BLaER1 (cell line): Measurements from ENCODE around the gene SSTR5.

Experiments
- H3K27ac ChIP-seq: shearing (Covaris generic); formaldehyde crosslinking; 2 replicates; pipeline ENCODE4 v1.8.1; 2022
- H3K27me3 ChIP-seq: shearing (Covaris generic); formaldehyde crosslinking; 2 replicates; pipeline ENCODE4 v1.8.1; 2022
- H3K36me3 ChIP-seq: shearing (Covaris generic); formaldehyde crosslinking; 2 replicates; pipeline ENCODE4 v1.8.1; 2022
- H3K4me1 ChIP-seq: shearing (Covaris generic); formaldehyde crosslinking; 2 replicates; pipeline ENCODE4 v1.8.1; 2022
- H3K4me2 ChIP-seq: shearing (Covaris generic); formaldehyde crosslinking; 2 replicates; pipeline ENCODE4 v1.8.1; 2022
- H3K4me3 ChIP-seq: shearing (Covaris generic); formaldehyde crosslinking; 2 replicates; pipeline ENCODE4 v1.8.1; 2022
- H3K9ac ChIP-seq: shearing (Covaris generic); formaldehyde crosslinking; 2 replicates; pipeline ENCODE4 v1.8.1; 2022
- H3K9me3 ChIP-seq: shearing (Covaris generic); formaldehyde crosslinking; 2 replicates; pipeline ENCODE4 v1.8.1; 2022
- H4K20me1 ChIP-seq: shearing (Covaris generic); formaldehyde crosslinking; 2 replicates; pipeline ENCODE4 v1.8.1; 2022
- Cebpa-rat ChIP-seq: shearing (Covaris generic); IDR thresholded peaks from 2 replicates; pipeline ENCODE4 v1.8.1; 2022

The SSTR5 gene

DNA sequence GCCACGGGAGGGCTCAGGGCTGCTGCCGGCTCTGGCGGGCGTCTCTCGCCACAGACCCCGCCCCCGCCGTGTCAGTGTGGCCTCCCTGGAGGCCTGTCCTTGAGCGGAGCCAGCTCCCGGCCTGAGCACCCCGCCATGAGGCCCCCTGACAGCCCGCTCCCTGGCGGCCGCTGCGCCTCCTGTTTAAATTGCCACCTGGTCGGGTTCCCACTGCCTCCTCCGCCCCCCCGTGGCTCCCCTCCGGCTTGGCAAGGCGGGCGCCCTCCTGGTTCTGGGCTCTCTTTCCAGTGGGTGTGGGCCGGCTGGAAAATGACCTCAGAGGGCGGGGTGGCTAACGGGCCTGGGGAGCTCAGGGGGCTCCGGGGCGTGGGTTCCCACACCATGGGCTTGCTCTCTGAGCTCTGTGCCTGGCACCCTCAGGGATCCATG lies 42.1 kb upstream of the SSTR5 start:
- Histone ChIP-seq H3K4me1 (peaks cover 32% of the 10 kb centered on the region), H3K4me2 (peak overlapping the region; percentile 69), H3K27me3 (peaks cover 79% of the 10 kb centered on the region), H4K20me1 (peaks cover 64% of the 10 kb centered on the region), H3K9ac (no peak overlapping the region), H3K9me3 (peaks cover 14% of the 10 kb centered on the region), H3K27ac (no peak overlapping the region), H3K36me3 (no peaks in the 10 kb centered on the region), H3K4me3 (no peak overlapping the region)
- no peak for TF ChIP-seq Cebpa-rat

DNA sequence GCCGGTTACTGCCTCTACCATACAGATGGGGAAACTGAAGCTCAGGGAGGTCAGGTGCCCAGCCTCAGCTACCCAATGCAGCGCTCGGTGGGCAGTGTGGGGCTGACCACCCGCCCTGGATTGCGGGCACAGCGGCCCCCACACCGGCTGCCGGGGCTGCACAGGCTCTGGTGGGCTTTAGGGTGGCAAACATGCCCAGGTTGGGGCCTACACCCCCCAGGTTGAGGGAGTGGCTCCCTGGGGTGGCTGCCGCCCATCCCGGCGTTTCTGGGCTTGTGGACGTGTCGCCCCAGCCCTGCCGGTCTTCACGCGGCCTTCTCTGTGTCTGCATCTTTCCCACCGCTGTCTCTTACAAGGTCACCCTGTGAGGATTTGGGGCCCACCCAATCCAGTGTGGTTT lies 40.9 kb upstream of the SSTR5 start:
- Histone ChIP-seq H3K4me2 (no peak overlapping the region), H3K36me3 (no peaks in the 10 kb centered on the region), H3K9me3 (peaks cover 14% of the 10 kb centered on the region), H3K9ac (no peak overlapping the region), H3K4me1 (peaks cover 40% of the 10 kb centered on the region), H3K27me3 (peaks cover 79% of the 10 kb centered on the region), H4K20me1 (peaks cover 66% of the 10 kb centered on the region), H3K27ac (no peak overlapping the region), H3K4me3 (no peak overlapping the region)
- TF ChIP-seq Cebpa-rat: no peak

DNA sequence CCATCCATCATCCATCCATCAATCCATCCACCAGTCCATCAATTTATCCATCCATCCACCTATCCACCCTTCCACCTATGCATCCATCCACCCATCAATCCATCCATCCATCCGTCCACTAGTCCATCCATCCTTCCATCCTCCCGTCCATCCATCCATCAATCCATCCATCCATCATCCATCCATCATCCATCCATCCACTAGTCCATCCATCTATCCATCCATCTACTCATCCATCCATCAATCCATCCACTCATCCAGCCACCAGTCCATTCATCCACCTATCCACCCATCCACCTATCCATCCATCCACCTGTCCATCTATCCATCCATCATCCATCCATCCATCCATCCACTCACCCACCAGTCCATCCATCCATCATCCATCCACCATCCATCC lies 39.9 kb upstream of the SSTR5 start:
- H3K36me3 ChIP-seq: no peaks in the 10 kb centered on the region
- no peak overlapping the region for H3K9ac ChIP-seq
- H3K9me3 ChIP-seq: peaks cover 14% of the 10 kb centered on the region
- peaks cover 62% of the 10 kb centered on the region for H4K20me1 ChIP-seq
- H3K4me2 ChIP-seq: no peak overlapping the region
- peaks cover 77% of the 10 kb centered on the region for H3K27me3 ChIP-seq
- no peak for TF ChIP-seq Cebpa-rat
- no peak overlapping the region for H3K27ac ChIP-seq
- no peak overlapping the region for H3K4me3 ChIP-seq
- peaks cover 50% of the 10 kb centered on the region for H3K4me1 ChIP-seq

DNA sequence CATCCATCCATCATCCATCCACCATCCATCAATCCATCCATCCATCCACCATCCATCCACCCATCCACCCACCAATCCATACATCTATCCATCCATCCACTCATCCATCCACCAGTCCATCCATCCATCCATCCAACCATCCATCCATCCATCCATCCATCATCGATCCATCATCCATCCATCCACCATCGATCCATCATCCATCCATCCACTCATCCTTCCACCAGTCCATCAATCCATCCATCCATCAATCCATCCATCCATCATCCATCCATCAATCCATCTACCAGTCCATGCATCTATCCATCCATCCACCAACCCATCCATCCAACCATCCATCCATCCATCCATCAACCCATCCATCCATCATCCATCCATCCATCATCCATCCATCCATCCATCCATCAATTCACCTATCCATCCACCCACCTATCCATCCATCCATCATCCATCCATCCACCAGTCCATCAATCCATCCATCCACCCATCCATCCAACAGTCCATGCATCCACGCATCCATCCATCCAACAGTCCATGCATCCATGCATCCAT lies 39.3 kb upstream of the SSTR5 start:
- H3K27me3 ChIP-seq: peaks cover 77% of the 10 kb centered on the region
- no peak overlapping the region for H3K4me2 ChIP-seq
- no peaks in the 10 kb centered on the region for H3K36me3 ChIP-seq
- H3K27ac ChIP-seq: no peak overlapping the region
- peaks cover 56% of the 10 kb centered on the region for H3K4me1 ChIP-seq
- TF ChIP-seq Cebpa-rat: no peak
- H3K9ac ChIP-seq: no peak overlapping the region
- peaks cover 62% of the 10 kb centered on the region for H4K20me1 ChIP-seq
- no peak overlapping the region for H3K4me3 ChIP-seq
- H3K9me3 ChIP-seq: peaks cover 14% of the 10 kb centered on the region

DNA sequence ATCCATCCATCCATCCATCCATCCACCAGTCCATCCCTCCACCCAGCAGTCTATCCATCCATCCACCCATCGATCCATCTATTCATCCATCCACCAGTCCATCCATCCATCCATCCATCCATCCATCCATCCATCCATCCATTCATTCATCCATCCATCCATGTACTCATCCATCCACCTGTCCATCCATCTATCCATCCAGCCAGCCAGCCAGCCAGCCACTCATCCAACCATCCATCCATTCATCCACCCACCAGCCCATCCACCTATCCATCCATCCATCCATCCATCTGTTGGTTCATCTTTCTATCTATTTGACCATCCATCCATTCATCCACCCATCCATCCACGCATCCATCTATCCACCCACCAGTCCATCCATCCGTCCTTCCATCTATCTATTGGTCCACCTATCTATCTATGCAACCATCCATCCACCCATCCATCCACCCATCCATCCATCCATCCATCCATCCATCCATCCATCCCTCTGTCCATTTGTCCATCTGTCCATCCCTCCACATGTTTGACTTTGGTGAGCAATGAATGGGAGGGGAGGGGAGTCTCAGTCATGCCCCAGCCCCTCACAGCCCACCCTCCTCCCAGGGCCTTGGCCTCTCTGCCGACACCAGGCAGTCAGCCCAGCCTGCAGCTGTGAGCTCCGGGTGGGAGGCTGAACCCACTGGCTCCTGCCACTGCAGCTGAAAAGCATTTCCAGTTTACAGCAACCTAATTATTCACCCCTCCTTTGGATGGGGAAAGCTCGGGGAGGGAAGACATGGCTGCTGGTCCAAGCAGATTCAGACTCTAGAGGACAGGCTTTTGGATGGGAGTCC lies 38.1 kb upstream of the SSTR5 start:
- Histone ChIP-seq H3K4me3 (no peak overlapping the region), H3K27ac (no peak overlapping the region), H3K9me3 (peaks cover 14% of the 10 kb centered on the region), H3K4me2 (no peak overlapping the region), H3K4me1 (peaks cover 47% of the 10 kb centered on the region), H3K36me3 (no peaks in the 10 kb centered on the region), H3K27me3 (peaks cover 77% of the 10 kb centered on the region), H4K20me1 (peaks cover 57% of the 10 kb centered on the region), H3K9ac (no peak overlapping the region)
- TF ChIP-seq Cebpa-rat: no peak

DNA sequence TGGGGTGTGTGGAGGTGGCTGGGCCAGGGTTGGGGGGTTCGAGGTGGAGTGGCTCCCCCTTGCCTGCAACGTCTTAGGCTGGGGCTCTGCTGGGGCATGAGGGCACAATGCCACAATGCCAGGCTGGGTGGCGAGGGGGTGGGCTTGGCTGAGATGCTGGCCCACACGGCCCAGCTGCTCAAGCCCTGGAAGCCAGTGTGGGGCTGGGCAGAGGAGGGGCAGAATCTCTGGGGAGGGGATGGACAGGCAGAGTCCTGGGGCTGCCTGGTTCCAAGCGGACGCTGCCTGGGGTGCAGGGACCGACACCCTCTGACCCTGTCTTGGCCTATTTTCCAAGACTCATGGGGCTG lies 37.5 kb upstream of the SSTR5 start:
- Histone ChIP-seq H3K4me2 (no peak overlapping the region), H3K27me3 (peaks cover 73% of the 10 kb centered on the region), H3K4me3 (no peak overlapping the region), H3K4me1 (peaks cover 41% of the 10 kb centered on the region), H3K27ac (no peak overlapping the region), H3K9me3 (peaks cover 14% of the 10 kb centered on the region), H3K9ac (no peak overlapping the region), H3K36me3 (no peaks in the 10 kb centered on the region), H4K20me1 (peaks cover 51% of the 10 kb centered on the region)
- no peak for TF ChIP-seq Cebpa-rat

DNA sequence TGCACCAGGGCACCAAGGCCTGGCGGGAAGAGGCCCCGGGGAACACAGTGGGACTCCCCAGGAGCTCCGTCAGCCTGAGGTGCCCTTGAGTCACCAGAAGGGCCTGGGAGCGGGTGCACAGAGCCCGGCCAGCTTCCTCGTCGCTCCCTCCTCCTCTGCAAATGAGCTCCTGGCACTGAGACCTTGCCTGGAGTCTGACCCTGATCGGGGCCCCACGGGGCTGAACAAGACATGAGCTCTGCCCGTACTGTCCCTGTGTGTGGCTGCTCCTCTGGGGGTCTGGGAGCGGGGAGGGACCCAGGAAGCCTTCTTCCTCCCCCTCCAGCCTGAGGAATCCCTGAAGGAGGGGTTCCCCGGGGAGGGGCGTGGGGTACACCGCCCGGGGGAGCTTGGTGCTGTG lies 36.4 kb upstream of the SSTR5 start:
- no peaks in the 10 kb centered on the region for H3K36me3 ChIP-seq
- no peak overlapping the region for H3K27ac ChIP-seq
- TF ChIP-seq Cebpa-rat: no peak
- H3K4me1 ChIP-seq: peaks cover 30% of the 10 kb centered on the region
- peaks cover 62% of the 10 kb centered on the region for H3K27me3 ChIP-seq
- H3K4me2 ChIP-seq: peak overlapping the region; percentile 88
- no peak overlapping the region for H3K9ac ChIP-seq
- peak overlapping the region; percentile 28; the same call in 1 of the 2 replicates for H3K4me3 ChIP-seq
- peaks cover 40% of the 10 kb centered on the region for H4K20me1 ChIP-seq
- peaks cover 14% of the 10 kb centered on the region for H3K9me3 ChIP-seq

DNA sequence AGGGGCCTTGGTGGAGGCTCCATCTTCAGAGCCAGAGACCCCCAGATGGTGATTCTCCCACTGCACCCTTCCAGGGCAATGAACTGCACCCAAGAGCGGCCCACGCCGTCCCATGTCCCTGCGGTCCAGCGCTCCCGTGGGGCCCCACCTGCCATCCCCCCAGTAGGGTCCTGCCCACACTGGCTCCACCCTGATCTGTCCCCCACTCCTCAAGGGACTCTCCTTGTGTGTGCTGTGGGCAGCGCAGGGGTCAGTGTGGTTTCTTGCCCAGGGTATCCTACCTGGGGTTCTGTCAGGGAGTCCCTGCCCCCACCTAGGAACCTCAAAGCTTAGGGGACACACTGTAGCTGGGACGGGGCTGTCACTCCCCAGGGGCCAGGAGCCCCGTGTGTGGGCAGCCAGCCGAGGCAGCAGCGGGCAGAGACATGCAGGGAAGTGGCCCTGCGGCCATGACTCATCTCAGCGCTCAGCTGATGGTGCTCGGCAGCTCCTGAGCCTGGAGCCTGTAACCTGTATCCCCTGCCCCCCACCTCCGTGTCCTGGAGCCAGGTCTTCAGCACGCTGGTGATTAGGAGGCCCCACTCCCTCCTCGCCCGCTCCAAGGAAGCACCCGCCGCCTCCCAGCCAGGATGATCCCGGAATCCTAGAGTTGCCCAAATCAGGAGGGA lies 35.7 kb upstream of the SSTR5 start:
- Histone ChIP-seq H3K9ac (no peak overlapping the region), H4K20me1 (peaks cover 39% of the 10 kb centered on the region), H3K9me3 (peaks cover 17% of the 10 kb centered on the region), H3K4me3 (peak overlapping the region; percentile 28; the same call in 1 of the 2 replicates), H3K27ac (no peak overlapping the region), H3K36me3 (no peaks in the 10 kb centered on the region), H3K27me3 (peaks cover 55% of the 10 kb centered on the region), H3K4me1 (peaks cover 28% of the 10 kb centered on the region), H3K4me2 (peak overlapping the region; percentile 88)
- no peak for TF ChIP-seq Cebpa-rat

DNA sequence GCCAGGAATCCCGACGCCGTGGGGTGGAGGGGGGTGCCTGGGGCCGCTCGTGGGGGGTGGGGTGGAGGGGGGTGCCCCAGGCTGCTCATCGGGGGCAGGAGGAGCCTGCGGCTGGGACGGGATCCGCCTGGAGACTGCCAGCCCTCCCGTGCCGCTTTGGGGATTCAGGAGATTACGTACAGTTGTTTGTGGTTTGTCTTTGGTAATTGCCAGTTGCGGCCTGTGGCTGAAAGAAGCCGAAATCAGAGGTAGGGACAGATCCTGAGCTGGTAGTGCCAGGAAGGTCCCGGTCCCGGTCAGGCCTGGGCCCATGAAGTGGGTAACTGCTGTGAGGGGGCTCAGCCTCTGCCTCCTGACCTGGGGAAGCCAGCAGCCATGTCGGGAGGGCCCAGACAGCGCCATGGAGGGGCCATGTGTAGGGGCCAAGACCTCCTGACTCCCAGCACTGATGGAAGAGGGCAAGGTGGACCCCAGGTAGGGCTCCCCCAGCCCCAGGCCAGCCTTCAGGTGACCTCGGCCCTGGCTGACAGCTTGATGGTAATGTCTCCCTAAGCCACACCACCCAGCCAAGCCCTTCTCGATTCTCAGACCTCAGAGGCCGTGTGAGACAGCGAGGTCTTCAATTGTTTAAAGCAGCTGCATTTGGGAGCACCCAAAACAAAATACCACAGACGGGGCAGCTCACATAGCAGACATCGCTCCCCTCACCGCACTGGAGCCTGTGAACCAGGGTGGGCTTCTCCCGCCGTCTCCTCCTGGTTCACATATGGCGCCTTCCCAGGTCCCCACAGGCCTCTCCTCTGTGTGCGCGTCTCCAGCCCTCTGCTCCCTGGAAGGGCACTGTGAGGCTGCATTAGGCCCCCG lies 34.9 kb upstream of the SSTR5 start:
- H3K27me3 ChIP-seq: peaks cover 48% of the 10 kb centered on the region
- TF ChIP-seq Cebpa-rat: no peak
- H3K4me2 ChIP-seq: peak overlapping the region; percentile 88
- no peak overlapping the region for H3K4me3 ChIP-seq
- H3K4me1 ChIP-seq: peaks cover 28% of the 10 kb centered on the region
- H3K27ac ChIP-seq: no peak overlapping the region
- H3K9me3 ChIP-seq: peaks cover 17% of the 10 kb centered on the region
- no peaks in the 10 kb centered on the region for H3K36me3 ChIP-seq
- no peak overlapping the region for H3K9ac ChIP-seq
- peaks cover 39% of the 10 kb centered on the region for H4K20me1 ChIP-seq
